SK-N-SH (cell line): ENCODE data around the gene FOXO1. TPM values are rescaled to one million over a fixed set of nuclear protein-coding genes. Genes with fewer than 3 reads are reported as not detected.

Source experiments
- CTCF ChIA-PET: fragments of 300-600, 350-600 bp; formaldehyde crosslinking; extraction: SDS; loops from one replicate; lab custom pipeline; 2021; lab: Yijun Ruan, JAX
- POLR2A ChIA-PET: fragments of 350-600 bp; sonication (Branson Sonifier 250); formaldehyde crosslinking; extraction: SDS; loops from one replicate; lab custom pipeline; 2020; ENCODE audit warnings: antibody characterized with exemption, inconsistent platforms; lab: Yijun Ruan, JAX
- DNase-seq: peaks from one replicate; pipeline ENCODE4 v3.0.0; 2012
- H2AFZ ChIP-seq: fragments of 200-600 bp; sonication (generic); 2 replicates; pipeline ENCODE4 v1.8.1; 2016; ENCODE audit warnings: antibody characterized with exemption, mild to moderate bottlenecking, low read depth
- H3F3A ChIP-seq: fragments of 200-600 bp; sonication (generic); replicated peaks from 2 replicates; pipeline ENCODE3; 2016; ENCODE audit warnings: antibody characterized with exemption, mild to moderate bottlenecking; ENCODE audit not compliant: insufficient read depth
- H3K27ac ChIP-seq, 2 experiments: fragments of 200-500 bp in 1 of 2; fragments of 200-600 bp in 1 of 2; sonication (Bioruptor generic) in 1 of 2; sonication (generic), shearing (Covaris generic) in 1 of 2; 2 replicates each; pipeline versions ENCODE4 v1.5.1 to v1.6.1; 2014 to 2016; ENCODE audit warnings: low read depth in 2 of 2, inconsistent platforms in 1 of 2, low read length in 1 of 2, mild to moderate bottlenecking in 1 of 2, mixed read lengths in 1 of 2
- H3K27me3 ChIP-seq: fragments of 200-600 bp; sonication (generic), shearing (Covaris generic); 2 replicates; pipeline ENCODE4 v1.6.1; 2016; ENCODE audit warnings: mixed run types; ENCODE audit not compliant: insufficient read depth
- H3K36me3 ChIP-seq, 2 experiments: fragments of 200-500 bp in 1 of 2; fragments of 200-600 bp in 1 of 2; sonication (Bioruptor generic) in 1 of 2; sonication (generic) in 1 of 2; replicated peaks in 1 of 2; 2 replicates each; pipeline versions ENCODE3 to v1.5.1; 2014 to 2016; ENCODE audit warnings: low read length in 1 of 2, mild to moderate bottlenecking in 1 of 2; ENCODE audit not compliant: insufficient read depth in 2 of 2, control insufficient read depth in 1 of 2
- H3K4me1 ChIP-seq, 2 experiments: fragments of 200-500 bp in 1 of 2; fragments of 200-600 bp in 1 of 2; sonication (Bioruptor generic) in 1 of 2; sonication (generic), shearing (Covaris generic) in 1 of 2; 2 replicates each; pipeline versions ENCODE4 v1.5.1 to v1.6.1; 2014 to 2016; ENCODE audit warnings: low read depth in 1 of 2, low read length in 1 of 2, mixed run types in 1 of 2; ENCODE audit not compliant: insufficient read depth in 2 of 2, control insufficient read depth in 1 of 2
- H3K4me2 ChIP-seq: fragments of 200-600 bp; sonication (generic), shearing (Covaris generic); 2 replicates; pipeline ENCODE4 v1.6.1; 2017; ENCODE audit warnings: mixed run types
- H3K4me3 ChIP-seq, 2 experiments: fragments of 200-500 bp in 1 of 2; fragments of 200-600 bp in 1 of 2; sonication (Bioruptor generic) in 1 of 2; sonication (generic), shearing (Covaris generic) in 1 of 2; 2 replicates each; pipeline versions ENCODE4 v1.5.1 to v1.8.1; 2014 to 2016; ENCODE audit warnings: low read depth in 2 of 2, inconsistent platforms in 1 of 2, low read length in 1 of 2, mild to moderate bottlenecking in 1 of 2, mixed read lengths in 1 of 2, moderate library complexity in 1 of 2
- H3K79me2 ChIP-seq: fragments of 200-600 bp; sonication (generic); 2 replicates; pipeline ENCODE4 v1.8.1; 2017; ENCODE audit warnings: mild to moderate bottlenecking; ENCODE audit not compliant: insufficient read depth
- H3K9ac ChIP-seq: fragments of 200-600 bp; sonication (generic); 2 replicates; pipeline ENCODE4 v1.6.1; 2017; ENCODE audit warnings: mixed run types
- H3K9me2 ChIP-seq: fragments of 200-600 bp; sonication (generic); 2 replicates; pipeline ENCODE4 v1.6.1; 2017; ENCODE audit warnings: mixed run types
- H3K9me3 ChIP-seq: fragments of 200-600 bp; sonication (generic); 2 replicates; pipeline ENCODE4 v1.6.1; 2017; ENCODE audit warnings: mixed run types, mild to moderate bottlenecking, moderate library complexity
- H4K20me1 ChIP-seq: fragments of 200-600 bp; sonication (generic); 2 replicates; pipeline ENCODE4 v1.6.1; 2017; ENCODE audit warnings: mild to moderate bottlenecking, mixed run types; ENCODE audit not compliant: insufficient read depth
- CHD2 ChIP-seq: fragments of 150-350 bp; IDR thresholded peaks from 2 replicates; pipeline ENCODE4 v1.6.1; 2018; ENCODE audit warnings: low read length; ENCODE audit not compliant: partially characterized antibody
- EP300 ChIP-seq, 2 experiments: IDR thresholded peaks; 2 replicates each; pipeline versions ENCODE4 v1.4.0 to v1.6.1; 2012; ENCODE audit warnings: borderline replicate concordance in 1 of 2, low read depth in 1 of 2, low read length in 1 of 2
- EZH2phosphoT487 ChIP-seq: fragments of 200-600 bp; sonication (generic); IDR thresholded peaks from 2 replicates; pipeline ENCODE4 v1.6.1; 2017; ENCODE audit warnings: low read depth, mixed run types, mild to moderate bottlenecking, antibody characterized with exemption, moderate library complexity, borderline replicate concordance
- FOXJ3 ChIP-seq: sonication (generic); formaldehyde crosslinking; IDR thresholded peaks from 2 replicates; pipeline ENCODE4 v1.5.1; 2020; ENCODE audit warnings: mild to moderate bottlenecking, missing genetic modification reagents
- GATA2 ChIP-seq: sonication (generic); formaldehyde crosslinking; IDR thresholded peaks from 2 replicates; pipeline ENCODE4 v1.5.0; 2020; ENCODE audit warnings: mild to moderate bottlenecking, missing genetic modification reagents
- MXI1 ChIP-seq: IDR thresholded peaks from 2 replicates; pipeline ENCODE4 v1.6.1; 2012; ENCODE audit warnings: mild to moderate bottlenecking, low read depth, low read length, improper control_type of control experiment
- POLR2AphosphoS5 ChIP-seq: IDR thresholded peaks from 2 replicates; pipeline ENCODE4 v1.6.1; 2012; ENCODE audit warnings: low read depth, low read length
- RAD21 ChIP-seq: IDR thresholded peaks from 2 replicates; pipeline ENCODE4 v1.6.1; 2012; ENCODE audit warnings: mild to moderate bottlenecking, low read length
- RXRA ChIP-seq: IDR thresholded peaks from 2 replicates; pipeline ENCODE4 v1.4.0; 2012; ENCODE audit warnings: low read depth, mild to moderate bottlenecking, borderline replicate concordance
- SIN3A ChIP-seq: IDR thresholded peaks from 2 replicates; pipeline ENCODE4 v1.6.1; 2012; ENCODE audit warnings: low read depth, mild to moderate bottlenecking, low read length, moderate library complexity, borderline replicate concordance
- TEAD4 ChIP-seq: IDR thresholded peaks from 2 replicates; pipeline ENCODE4 v1.4.0; 2012; ENCODE audit warnings: mild to moderate bottlenecking, borderline replicate concordance; ENCODE audit not compliant: insufficient read depth
- USF1 ChIP-seq: IDR thresholded peaks from 2 replicates; pipeline ENCODE4 v1.4.0; 2012; ENCODE audit warnings: low read depth, borderline replicate concordance
- YY1 ChIP-seq: IDR thresholded peaks from 2 replicates; pipeline ENCODE4 v1.4.0; 2012; ENCODE audit warnings: low read depth, mild to moderate bottlenecking
- WGBS: methylation state at CpG from one replicate; pipeline ENCODE4 v1.1.6; 2017; ENCODE audit warnings: low lambda C conversion rate; 5-methylcytosine and 5-hydroxymethylcytosine counted together
- polyA plus RNA-seq, 3 experiments: library from polyadenylated mRNA; depleted of rRNA; stranded (reverse); fragments of >200 nt; gene quantifications; 2 replicates each; pipeline ENCODE4 v1.2.3, GENCODE V29; 2012

Gene FOXO1
- polyA plus RNA-seq, 1 of the 3 experiments (the other 2 are of a cell fraction) = 1.8 TPM

GRCh38 chr13:40508127-40508526 is 158.3 kb downstream of the FOXO1 start (continued):
- TF ChIP-seq RXRA = no peak

- Histone ChIP-seq H3K9me3 (no peaks in the 10 kb centered on the region), H3K36me3 (no peaks in the 10 kb centered on the region), H3K9me2 (no peaks in the 10 kb centered on the region), H4K20me1 (no peaks in the 10 kb centered on the region), H3K4me3 (no peak overlapping the region), H3F3A (peaks cover 11% of the 10 kb centered on the region), H3K4me1 (peaks cover 0 to 16% of the 10 kb centered on the region in 2 experiments; a peak in 1 of 4 replicates)
- no peak for DNase-seq
- POLR2A ChIA-PET = no interaction called here
- 85% methylated on average over 11 of the region's 11 CpGs for WGBS
- no peak for TF ChIP-seq POLR2AphosphoS5
- no peak for TF ChIP-seq YY1
- TF ChIP-seq EP300 (IDR thresholded peaks at IDR 0.05; ENCODE audit: borderline replicate concordance in 1 of 2, low read depth in 1 of 2, low read length in 1 of 2) = no peak
- no peak for TF ChIP-seq CHD2
- no peak for TF ChIP-seq TEAD4
- TF ChIP-seq USF1 = no peak
- no peak for TF ChIP-seq FOXJ3
- no peak for TF ChIP-seq GATA2 (CRISPR knock-in tag)
- TF ChIP-seq EZH2phosphoT487 = no peak
- TF ChIP-seq RAD21 = no peak
- no peak for TF ChIP-seq MXI1
- no peak for TF ChIP-seq SIN3A
- TF ChIP-seq, all 33 proteins: peak for 0
- no peak overlapping the region for H3K4me2 ChIP-seq
- H2AFZ ChIP-seq = no peak overlapping the region
- CTCF ChIA-PET = no interaction called here
- H3K27me3 ChIP-seq = no peaks in the 10 kb centered on the region
- H3K27ac ChIP-seq = no peak overlapping the region
- no peaks in the 10 kb centered on the region for H3K79me2 ChIP-seq
- no peak overlapping the region for H3K9ac ChIP-seq
Observed at GRCh38 chr13:40506592-40507446, 159.6 kb downstream of the FOXO1 start.

Other genes with a start within 250 kb of the FOXO1 start
- gene MRPS31, start 104.5 kb upstream of the FOXO1 start, polyA plus RNA-seq (2012; rRNA removed) = 13.3 and 16.1 TPM in 2 replicates
- gene SLC25A15, start 123.0 kb upstream of the FOXO1 start, polyA plus RNA-seq (2012; rRNA removed) = 15.2 TPM in 2 replicates